ENCODE measurements around the gene CDK10.
A peak's percentile ranks its signal among the peaks of the same experiment; 100 is the strongest.

CDK10 gene

DNA sequence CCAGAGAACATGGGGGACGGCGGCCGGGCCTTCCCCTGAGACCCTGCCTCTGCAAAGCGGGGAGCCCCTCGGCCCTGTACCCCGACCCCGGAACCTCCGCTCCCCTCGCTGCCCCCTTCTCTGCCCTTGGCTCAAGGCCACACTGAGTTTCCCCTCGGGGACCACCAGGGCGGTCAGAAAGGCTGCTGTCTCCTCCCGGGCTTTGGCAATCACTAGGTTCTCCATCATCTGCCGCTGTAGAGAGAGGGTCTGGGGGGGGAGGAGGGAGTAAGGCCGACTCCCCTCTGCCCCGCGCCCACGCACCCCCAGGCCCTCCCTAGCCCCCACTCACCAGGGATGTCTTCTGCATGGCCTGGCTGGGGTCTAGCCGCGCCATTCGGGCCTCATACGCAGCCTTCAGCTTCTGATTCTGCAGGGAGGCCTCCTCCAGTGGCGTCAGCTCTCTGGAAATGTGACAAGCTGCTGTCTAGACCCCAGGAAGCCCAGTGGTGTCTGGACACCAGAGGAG, 25.8 kb downstream of the CDK10 start:
- no peak for DNase-seq (ENCODE audit: low spot score)

- DNase-seq (ENCODE audit: low spot score), result no peak
These were observed 30.0 kb downstream of the CDK10 start for GRCh38 chr16:89716493-89716892.

DNA sequence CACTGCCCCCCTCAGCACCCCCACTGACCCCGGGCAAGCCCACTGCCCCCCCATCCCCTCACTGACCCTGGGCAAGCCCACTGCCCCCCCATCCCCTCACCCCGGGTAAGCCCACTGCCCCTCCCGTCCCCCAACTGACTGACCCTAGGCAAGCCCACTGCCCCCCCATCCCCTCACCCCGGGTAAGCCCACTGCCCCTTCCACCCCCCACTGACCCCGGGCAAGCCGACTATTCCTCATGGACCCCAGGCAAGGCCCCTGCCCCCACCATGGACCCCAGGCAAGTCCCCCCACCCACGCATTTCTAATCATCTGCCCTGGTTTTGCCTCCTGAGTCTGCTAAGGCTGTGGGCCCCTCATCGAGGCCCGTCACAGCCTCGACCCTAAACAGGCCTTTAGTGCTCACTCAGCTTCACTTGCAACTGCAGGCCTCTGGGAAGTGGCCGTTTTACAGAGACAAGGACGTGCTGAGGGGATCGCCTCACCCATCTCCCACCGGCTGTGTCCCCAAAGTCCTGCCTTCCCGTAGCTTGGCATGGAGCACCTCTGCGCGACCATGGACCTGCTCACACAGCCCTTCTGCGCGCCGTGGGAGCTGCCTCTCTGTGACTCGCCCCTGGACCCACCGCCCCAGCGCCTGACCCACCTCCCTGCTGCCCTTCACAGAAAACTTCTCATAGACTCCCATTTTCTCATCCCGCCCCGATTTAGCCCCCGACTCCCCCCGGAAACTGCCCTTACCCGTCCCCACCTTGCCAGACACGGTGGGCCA, 30.6 kb downstream of the CDK10 start:
- DNase-seq (ENCODE audit: low spot score), result no peak

- no peak for DNase-seq (ENCODE audit: low spot score)
These were observed 31.4 kb downstream of the CDK10 start for GRCh38 chr16:89717688-89718505.

DNA sequence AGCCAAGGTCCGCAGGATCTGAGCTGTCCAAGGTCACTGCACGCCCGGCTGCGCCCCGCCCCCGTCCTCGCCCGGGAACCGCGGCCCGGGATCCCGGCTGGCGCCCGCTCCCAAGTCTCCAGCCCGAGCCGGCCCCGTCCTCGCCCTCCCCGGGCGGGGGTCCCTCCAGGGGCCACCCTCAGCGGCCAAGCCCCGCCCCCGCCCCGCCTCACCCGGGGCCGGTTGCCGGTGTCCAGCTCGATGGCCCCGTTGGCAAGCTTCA, 34.0 kb downstream of the CDK10 start:
- DNase-seq (ENCODE audit: low spot score), result peak; percentile 48

DNA sequence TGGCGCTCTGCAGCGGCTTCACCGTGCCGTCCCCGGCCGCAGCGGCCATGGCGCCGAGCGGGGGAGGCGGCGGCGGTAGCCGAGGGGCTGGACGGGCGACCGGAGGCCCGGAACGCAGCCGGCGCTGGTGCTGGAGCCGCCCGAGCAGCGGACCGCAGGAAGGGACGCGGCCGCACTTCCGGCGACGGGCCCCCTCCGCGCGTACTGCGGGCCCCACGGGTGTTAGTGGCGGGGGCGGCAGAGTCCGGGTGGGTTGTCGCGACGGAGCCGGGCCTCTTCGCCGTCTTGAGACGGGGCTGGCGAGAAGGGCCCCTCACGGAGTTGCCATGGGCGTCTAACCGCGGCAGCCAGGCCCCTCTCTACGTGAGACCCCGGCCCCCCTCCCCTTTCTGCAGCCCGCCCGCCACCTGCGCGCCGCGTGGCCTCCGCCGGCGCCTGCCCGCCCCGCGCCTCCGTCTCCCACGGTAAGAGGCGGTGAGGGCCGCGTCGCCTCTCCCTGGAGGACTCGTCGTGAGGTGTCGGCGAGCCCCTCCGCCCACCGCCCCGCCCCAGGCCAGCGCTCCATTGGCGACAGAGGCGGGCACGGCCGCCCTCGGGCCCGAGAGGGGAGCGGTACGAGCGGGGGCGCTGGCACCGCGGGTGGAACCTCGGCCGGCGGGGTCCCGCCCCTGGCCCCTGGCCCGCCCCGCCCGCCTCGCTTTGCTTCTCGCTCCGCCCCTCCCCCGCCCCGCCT, 34.5 kb downstream of the CDK10 start, which contains the start of the genes VPS9D1 and ZNF276:
VPS9D1 (minus strand) TSS at position 86 of the 733 bp plus-strand sequence; CDS start at position 49, 37 bp downstream.
ZNF276 (plus strand) TSS at position 725 of the 733 bp plus-strand sequence. CDS start 104 bp downstream, outside the sequence.
- peak; percentile 89 for DNase-seq (ENCODE audit: low spot score)

- no peak for DNase-seq (ENCODE audit: low spot score)
These were observed 35.3 kb downstream of the CDK10 start for GRCh38 chr16:89721546-89722391.

DNA sequence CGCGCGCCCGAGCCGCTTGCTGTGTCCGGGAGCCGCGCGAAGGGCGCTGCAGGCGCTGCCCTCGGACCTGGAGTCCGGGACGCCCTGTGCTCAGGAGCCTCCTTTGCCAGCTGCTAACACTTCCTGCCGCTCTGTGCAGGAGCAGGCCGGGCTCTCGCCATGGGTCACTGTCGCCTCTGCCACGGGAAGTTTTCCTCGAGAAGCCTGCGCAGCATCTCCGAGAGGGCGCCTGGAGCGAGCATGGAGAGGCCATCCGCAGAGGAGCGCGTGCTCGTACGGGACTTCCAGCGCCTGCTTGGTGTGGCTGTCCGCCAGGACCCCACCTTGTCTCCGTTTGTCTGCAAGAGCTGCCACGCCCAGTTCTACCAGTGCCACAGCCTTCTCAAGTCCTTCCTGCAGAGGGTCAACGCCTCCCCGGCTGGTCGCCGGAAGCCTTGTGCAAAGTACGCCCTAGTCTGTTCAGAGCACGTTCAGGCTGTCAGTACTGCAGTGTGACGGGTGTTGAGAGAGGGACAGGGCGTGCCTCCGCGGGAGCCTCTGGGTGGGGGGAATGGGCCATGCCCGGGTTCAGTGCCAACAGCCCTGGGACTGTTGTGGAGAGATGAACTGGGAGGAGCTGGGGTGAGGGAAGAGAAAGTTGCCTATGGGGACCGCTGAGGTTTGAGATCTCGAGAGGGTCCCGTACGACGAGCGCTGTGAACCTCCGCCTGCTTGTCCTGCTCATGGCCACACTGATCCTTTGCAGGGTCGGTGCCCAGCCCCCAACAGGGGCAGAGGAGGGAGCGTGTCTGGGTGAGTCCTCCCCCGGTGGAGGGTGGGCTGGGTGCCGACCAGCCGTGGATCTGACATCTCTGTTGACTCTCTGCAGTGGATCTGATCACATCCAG, 36.1 kb downstream of the CDK10 start:
- peak; percentile 66 for DNase-seq (ENCODE audit: low spot score)

DNA sequence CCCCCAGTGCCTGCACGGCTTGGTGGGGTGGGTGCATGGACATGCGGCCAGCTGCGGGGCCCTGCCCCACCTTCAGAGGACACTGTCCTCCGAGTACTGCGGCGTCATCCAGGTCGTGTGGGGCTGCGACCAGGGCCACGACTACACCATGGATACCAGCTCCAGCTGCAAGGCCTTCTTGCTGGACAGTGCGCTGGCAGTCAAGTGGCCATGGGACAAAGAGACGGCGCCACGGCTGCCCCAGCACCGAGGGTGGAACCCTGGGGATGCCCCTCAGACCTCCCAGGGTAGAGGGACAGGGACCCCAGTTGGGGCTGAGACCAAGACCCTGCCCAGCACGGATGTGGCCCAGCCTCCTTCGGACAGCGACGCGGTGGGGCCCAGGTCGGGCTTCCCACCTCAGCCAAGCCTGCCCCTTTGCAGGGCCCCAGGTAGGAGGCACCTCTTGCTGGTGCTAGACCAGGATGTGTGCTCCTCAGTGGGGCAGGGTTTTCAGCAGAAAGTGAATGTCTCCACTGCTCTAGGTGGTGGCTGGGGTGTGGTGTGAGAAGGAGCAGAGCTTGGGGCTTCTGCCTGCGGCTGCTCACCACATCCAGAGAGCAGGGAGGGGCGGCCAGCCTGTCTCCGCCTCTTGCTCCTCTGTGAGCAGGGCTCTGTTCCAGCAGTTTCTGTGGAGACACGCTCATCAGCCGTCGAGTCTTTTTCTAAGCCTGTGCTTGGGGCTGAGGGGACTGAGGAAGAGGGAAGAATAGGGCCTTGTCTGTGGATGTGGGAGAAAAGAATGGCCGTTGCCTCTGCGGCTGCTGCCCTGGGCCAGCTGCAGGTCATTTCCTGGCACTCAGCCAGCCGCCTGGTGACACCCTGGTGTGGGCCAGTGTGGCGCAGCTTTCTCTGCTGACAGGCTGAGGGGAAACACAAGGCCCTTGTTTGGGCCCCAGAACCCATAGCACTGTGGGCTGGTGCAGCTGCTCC, 37.1 kb downstream of the CDK10 start:
- peak; percentile 100 for DNase-seq (ENCODE audit: low spot score)

DNA sequence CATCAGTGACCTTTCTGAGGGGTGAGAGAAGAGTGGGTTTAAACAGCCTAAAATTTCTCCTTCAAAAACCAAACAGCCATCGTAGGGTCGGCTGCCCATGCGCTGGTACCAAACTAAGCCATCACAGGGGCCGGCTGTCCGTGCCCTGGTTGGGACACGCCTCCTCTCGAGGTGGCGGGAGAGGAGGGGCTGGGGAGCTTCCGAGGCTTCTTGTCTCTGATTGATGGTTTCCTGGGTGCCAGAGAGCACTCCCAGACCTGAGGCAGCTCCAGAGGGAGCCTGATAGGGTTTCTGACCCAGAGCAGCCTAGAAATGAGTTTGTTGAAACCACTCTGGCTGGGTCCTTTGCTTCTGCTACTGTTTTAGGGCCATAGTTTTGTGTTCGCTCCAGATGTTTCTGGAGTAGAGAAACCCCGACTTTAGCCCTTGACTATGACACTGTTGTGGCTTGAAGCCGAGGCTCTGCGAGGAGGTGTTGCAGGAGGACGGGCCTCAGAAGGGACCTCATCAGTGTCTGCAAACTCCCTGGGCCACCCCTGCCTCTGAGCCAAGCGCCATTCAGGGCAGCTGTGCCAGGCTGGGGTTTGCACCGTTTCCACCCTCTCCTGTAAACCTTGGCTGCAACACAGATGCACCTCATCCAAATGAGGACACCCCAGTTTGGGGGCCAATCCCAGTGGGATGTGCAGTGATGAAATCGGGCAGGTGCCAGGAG, 41.1 kb downstream of the CDK10 start:
- no peak for DNase-seq (ENCODE audit: low spot score)

DNA sequence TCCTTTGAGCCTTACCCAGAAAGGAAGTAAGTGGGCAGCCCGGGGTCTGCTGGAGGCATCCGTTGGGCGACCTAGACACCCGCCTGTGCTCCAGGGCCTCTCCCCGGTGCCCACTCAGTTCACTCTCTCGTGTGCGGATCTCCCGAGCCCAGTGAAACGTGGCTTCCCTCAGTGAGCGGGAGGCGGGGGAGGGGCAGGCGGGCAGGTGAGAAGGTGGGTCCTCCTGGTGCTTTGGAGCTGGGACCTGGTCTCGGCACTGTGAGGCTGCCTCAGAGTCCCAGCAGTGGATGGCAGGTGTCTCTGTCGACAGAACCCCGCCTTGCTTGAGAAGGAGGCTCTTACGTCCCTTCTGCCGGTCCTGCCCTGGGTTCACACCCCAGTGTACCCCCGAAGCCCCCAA, 42.8 kb downstream of the CDK10 start:
- DNase-seq (ENCODE audit: low spot score), result no peak

- DNase-seq (ENCODE audit: low spot score), result no peak
These were observed 43.5 kb downstream of the CDK10 start for GRCh38 chr16:89729863-89730593.

DNA sequence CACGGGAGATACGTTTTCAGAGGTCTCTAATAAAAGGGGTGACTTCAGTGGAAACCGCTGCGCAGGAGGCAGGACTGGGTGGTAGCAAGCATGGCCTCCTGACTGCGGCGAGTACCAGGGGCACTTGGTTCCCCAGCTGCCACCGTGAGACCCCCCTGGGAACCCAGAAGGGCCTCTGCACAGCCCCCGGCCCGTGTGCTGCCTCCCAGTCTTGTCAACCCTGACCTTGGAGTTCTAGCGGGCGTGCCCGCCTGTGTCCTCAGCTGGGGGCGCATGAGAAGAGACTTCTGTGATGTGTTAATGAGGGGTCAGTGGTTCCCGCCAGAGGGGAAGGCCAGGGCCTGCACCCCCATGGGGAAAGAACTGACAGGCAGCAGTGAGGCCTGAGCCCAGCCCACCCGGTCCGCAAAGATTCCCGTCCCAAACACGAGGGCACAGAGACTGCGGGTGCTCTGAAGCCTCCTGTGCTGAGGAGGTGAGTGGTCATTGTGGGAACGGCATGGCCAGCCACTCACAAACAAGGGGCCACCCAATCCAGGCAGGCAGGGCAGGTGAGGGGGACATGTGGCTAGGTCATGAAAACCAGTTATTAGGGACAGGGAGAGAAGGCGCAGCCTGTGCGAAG, 44.2 kb downstream of the CDK10 start:
- DNase-seq (ENCODE audit: low spot score), result no peak

GRCh38 chr16:89732142-89732917, 45.8 kb downstream of the CDK10 start:
- DNase-seq (ENCODE audit: low spot score), result no peak

- no peak for DNase-seq (ENCODE audit: low spot score)
These were observed 46.4 kb downstream of the CDK10 start for GRCh38 chr16:89732918-89733242.

- no peak for DNase-seq (ENCODE audit: low spot score)
These were observed 46.8 kb downstream of the CDK10 start for GRCh38 chr16:89733322-89733721.

- no peak for DNase-seq (ENCODE audit: low spot score)
These were observed 47.3 kb downstream of the CDK10 start for GRCh38 chr16:89733792-89734191.
